Mesothelial cell of epicardium (in vitro differentiated cells): ENCODE measurements around the gene SACS. TPM values are rescaled to one million over a fixed set of nuclear protein-coding genes. Genes with fewer than 3 reads are reported as not detected.

Experiments
- DNase-seq, 2 experiments: peaks; one replicate each; pipeline ENCODE4 v3.0.0; 2021; ENCODE audit warnings: low spot score in 2 of 2; ENCODE audit not compliant: unreplicated experiment in 2 of 2
- H3K27ac Mint-ChIP-seq: 2 replicates; pipeline ENCODE4 v1.8.0; 2021; ENCODE audit warnings: mixed read lengths
- H3K27me3 Mint-ChIP-seq: 2 replicates; pipeline ENCODE4 v1.8.0; 2021; ENCODE audit warnings: low read depth, mixed read lengths
- H3K36me3 Mint-ChIP-seq: 2 replicates; pipeline ENCODE4 v1.8.0; 2021; ENCODE audit warnings: mixed read lengths
- H3K4me1 Mint-ChIP-seq: 2 replicates; pipeline ENCODE4 v1.8.0; 2021; ENCODE audit warnings: mixed read lengths
- H3K4me3 Mint-ChIP-seq: 2 replicates; pipeline ENCODE4 v1.8.0; 2021; ENCODE audit warnings: mild to moderate bottlenecking, moderate library complexity, mixed read lengths
- H3K9me3 Mint-ChIP-seq: 2 replicates; pipeline ENCODE4 v1.8.0; 2021; ENCODE audit warnings: mixed read lengths
- total RNA-seq: library from RNA; stranded (reverse); gene quantifications from 3 replicates; pipeline ENCODE4 v1.2.1, GENCODE V29; 2021
- TF ChIP-seq, protein P1 (sequence below): fragments of 200-600 bp; sonication (generic); IDR thresholded peaks from one replicate; pipeline ENCODE4 v1.5.0; 2021; ENCODE audit warnings: antibody characterized with exemption; ENCODE audit not compliant: unreplicated experiment

SACS gene
- total RNA-seq, 1 donor from 2014 or later, result 18.7 TPM

DNA sequence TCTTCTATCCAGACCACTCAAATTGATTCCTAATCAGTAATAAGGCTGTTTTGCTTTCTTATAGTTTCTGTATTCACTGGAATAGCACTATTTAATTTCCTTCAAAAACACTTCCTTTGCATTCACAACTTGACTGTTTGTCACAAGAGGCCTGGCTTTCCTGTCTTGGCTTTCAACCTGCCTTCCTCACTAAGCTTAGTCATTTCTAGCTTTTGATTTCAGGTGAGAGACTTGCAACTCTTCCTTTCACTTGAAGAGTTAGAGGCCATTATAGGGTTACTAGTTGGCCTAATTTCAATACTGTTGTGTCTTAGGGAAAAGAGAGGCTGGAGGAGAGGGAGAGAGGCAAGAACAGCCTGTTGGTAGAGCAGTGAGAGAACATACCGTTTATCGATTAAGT, 47.0 kb downstream of the SACS start:
- H3K9me3 Mint-ChIP-seq, result no peaks in the 10 kb centered on the region
- DNase-seq, result no peak
- no peak overlapping the region for H3K27ac Mint-ChIP-seq
- no peaks in the 10 kb centered on the region for H3K27me3 Mint-ChIP-seq
- no peaks in the 10 kb centered on the region for H3K36me3 Mint-ChIP-seq
- H3K4me1 Mint-ChIP-seq, result peaks cover 6% of the 10 kb centered on the region
- H3K4me3 Mint-ChIP-seq, result no peak overlapping the region
- TF ChIP-seq, protein P1, sequence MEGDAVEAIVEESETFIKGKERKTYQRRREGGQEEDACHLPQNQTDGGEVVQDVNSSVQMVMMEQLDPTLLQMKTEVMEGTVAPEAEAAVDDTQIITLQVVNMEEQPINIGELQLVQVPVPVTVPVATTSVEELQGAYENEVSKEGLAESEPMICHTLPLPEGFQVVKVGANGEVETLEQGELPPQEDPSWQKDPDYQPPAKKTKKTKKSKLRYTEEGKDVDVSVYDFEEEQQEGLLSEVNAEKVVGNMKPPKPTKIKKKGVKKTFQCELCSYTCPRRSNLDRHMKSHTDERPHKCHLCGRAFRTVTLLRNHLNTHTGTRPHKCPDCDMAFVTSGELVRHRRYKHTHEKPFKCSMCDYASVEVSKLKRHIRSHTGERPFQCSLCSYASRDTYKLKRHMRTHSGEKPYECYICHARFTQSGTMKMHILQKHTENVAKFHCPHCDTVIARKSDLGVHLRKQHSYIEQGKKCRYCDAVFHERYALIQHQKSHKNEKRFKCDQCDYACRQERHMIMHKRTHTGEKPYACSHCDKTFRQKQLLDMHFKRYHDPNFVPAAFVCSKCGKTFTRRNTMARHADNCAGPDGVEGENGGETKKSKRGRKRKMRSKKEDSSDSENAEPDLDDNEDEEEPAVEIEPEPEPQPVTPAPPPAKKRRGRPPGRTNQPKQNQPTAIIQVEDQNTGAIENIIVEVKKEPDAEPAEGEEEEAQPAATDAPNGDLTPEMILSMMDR, result no peak

DNA sequence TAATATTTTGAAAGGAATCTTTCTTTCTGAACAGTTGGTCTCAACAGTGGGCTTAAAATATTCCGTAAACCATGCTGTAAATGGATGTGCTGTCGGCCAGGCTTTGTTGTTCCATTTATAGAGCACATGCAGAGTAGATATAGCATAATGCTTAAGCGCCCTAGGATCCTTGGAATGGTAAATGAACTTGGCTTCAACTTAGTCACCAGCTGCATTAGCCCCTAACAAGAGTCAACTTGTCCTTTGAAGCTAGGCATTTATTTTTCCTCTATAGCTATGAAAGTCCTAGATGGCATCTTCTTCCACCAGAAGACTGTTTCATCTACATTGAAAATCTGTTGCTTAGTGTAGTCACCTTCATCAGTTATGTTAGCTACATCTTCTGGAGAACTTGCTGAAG, 47.6 kb downstream of the SACS start:
- Mint-ChIP-seq H3K4me1 (peaks cover 6% of the 10 kb centered on the region), H3K9me3 (no peaks in the 10 kb centered on the region), H3K27me3 (no peaks in the 10 kb centered on the region), H3K36me3 (no peaks in the 10 kb centered on the region), H3K27ac (no peak overlapping the region), H3K4me3 (no peak overlapping the region)
- TF ChIP-seq, protein P1, result no peak
- DNase-seq, result no peak

DNA sequence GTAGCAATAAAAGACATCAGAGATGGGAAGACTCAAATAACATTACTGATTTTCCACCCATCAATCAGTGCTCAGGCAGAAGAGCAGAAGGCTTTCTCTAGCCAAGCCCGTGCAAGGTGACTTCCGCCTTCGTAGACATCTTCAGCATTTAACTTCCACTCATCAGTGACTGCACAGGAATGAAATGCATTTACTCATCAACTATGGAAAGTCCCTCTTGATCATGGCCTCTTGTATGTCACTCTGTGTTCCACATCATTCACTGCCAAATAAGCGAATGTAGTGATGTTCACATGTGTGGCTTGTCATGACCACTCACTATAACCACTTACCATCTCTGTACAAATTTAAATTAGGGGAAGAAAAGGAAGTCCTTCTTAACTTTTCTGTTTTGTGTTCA, 49.4 kb downstream of the SACS start:
- TF ChIP-seq, protein P1, result no peak
- H3K9me3 Mint-ChIP-seq, result no peaks in the 10 kb centered on the region
- no peak for DNase-seq

DNA sequence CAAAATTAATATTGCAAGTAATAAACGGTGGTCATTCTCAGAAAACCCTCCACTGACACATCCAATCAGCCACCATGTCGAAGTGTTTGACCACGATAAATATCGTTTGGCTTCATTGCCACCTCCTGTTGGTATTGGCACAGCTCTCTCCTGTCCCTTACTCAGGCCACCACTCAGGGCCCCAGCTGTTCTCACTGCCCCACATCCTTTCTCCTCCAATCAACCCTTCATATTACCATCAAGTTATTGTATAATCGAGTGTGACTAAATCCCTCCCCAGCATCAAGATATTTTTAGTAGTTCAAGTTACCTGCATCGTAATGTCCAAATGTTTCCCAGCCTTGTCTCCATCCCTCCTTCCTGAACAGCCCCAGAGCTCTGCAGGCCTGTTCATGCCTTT, 50.4 kb downstream of the SACS start:
- Mint-ChIP-seq H3K36me3 (no peaks in the 10 kb centered on the region), H3K27me3 (no peaks in the 10 kb centered on the region), H3K9me3 (no peaks in the 10 kb centered on the region), H3K4me3 (no peak overlapping the region), H3K27ac (no peak overlapping the region), H3K4me1 (peaks cover 12% of the 10 kb centered on the region)
- TF ChIP-seq, protein P1, result no peak
- no peak for DNase-seq

More for the DNA sequence above, 49.4 kb downstream of the SACS start:
- Mint-ChIP-seq H3K36me3 (no peaks in the 10 kb centered on the region), H3K27ac (no peak overlapping the region), H3K27me3 (no peaks in the 10 kb centered on the region), H3K4me3 (no peak overlapping the region), H3K4me1 (peaks cover 12% of the 10 kb centered on the region)

DNA sequence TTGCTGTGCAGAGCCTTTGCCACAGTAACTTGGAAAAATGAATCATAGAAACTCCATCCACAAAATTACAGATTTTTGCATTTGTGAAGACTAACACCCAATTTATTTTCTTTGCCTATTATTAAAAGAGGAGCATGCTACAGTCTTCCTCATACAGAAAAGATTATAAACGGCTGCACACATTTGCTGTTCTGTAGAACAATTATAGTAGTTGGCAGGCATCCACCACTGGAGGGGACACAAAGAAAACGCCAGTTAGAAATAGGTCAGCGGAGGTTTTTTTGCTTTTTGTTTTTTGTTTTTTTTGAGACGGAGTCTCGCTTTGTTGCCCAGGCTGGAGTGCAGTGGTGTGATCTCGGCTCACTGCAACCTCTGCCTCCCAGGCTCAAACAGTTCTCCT, 51.6 kb downstream of the SACS start:
- Mint-ChIP-seq H3K27me3 (no peaks in the 10 kb centered on the region), H3K4me1 (peaks cover 21% of the 10 kb centered on the region), H3K9me3 (peaks cover 5% of the 10 kb centered on the region), H3K4me3 (no peak overlapping the region), H3K36me3 (no peaks in the 10 kb centered on the region), H3K27ac (no peak overlapping the region)
- DNase-seq, result no peak
- TF ChIP-seq, protein P1, result no peak

DNA sequence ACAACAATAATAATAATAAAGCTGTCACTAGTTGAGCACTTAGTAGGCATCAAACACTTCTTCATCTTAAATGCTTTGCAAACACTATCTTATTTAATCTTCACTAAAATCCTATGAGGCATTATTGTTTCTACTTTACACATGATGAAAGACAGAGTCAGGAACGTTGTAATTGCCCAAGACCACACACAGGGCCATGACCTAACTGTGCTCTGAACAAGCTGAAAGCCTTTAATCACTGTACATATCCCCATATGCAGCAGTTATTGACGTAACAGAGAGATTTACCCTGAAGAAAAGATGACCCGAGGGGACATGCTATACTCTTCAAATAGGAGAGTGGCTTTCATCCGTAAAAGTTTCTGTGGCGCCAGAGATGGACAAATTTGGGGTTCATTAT, 53.0 kb downstream of the SACS start:
- H3K4me1 Mint-ChIP-seq, result peaks cover 21% of the 10 kb centered on the region
- TF ChIP-seq, protein P1, result no peak
- no peaks in the 10 kb centered on the region for H3K36me3 Mint-ChIP-seq
- peaks cover 5% of the 10 kb centered on the region for H3K9me3 Mint-ChIP-seq
- no peak overlapping the region for H3K27ac Mint-ChIP-seq
- H3K4me3 Mint-ChIP-seq, result no peak overlapping the region
- no peak for DNase-seq
- H3K27me3 Mint-ChIP-seq, result no peaks in the 10 kb centered on the region
